HEK293T (cell line): ENCODE data around the gene WDR46.

Source experiments
- ARNT ChIP-seq: fragments of 450-650 bp; IDR thresholded peaks from 2 replicates; pipeline ENCODE4 v1.6.1; 2017; ENCODE audit warnings: mild to moderate bottlenecking
- HDGF ChIP-seq: fragments of 450-650 bp; IDR thresholded peaks from 2 replicates; pipeline ENCODE4 v1.6.1; 2017; ENCODE audit warnings: antibody characterized with exemption, borderline replicate concordance
- SP1 ChIP-seq: fragments of 450-650 bp; IDR thresholded peaks from 2 replicates; pipeline ENCODE4 v1.6.1; 2017

DNA sequence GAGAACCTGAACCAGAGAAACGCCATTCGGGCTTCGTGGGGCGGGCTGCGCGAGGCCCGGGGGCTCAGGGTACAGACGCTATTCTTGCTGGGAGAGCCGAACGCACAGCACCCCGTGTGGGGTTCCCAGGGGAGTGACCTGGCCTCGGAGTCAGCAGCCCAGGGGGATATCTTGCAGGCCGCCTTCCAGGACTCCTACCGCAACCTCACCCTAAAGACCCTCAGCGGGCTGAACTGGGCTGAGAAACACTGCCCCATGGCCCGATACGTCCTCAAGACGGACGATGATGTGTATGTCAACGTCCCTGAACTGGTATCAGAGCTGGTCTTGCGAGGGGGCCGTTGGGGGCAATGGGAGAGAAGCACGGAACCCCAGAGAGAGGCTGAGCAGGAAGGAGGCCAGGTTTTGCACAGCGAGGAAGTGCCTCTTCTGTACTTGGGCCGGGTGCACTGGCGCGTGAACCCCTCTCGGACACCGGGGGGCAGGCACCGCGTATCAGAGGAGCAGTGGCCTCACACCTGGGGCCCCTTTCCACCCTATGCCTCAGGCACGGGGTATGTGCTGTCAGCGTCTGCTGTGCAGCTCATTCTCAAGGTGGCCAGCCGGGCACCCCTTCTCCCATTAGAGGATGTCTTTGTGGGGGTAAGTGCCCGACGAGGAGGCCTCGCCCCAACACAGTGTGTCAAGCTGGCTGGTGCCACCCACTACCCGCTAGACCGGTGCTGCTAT, 11.2 kb downstream of the WDR46 start:
- TF ChIP-seq SP1, result no peak
- TF ChIP-seq HDGF, result no peak
- TF ChIP-seq ARNT, result no peak
